ENCODE results near the gene CEACAM4.

- TF ChIP-seq TAF1 (IDR thresholded peaks at IDR 0.05; ENCODE audit: borderline replicate concordance, low read depth, low read length), result no peak
- no peak for TF ChIP-seq POLR2A (IDR thresholded peaks at IDR 0.05; ENCODE audit: low read depth, low read length)
Observed at GRCh38 chr19:41641879-41642485, 15.1 kb upstream of the CEACAM4 start.

Measured in GM12892 (cell line).